Midbrain (tissue), 1 donor: ENCODE results near the gene SLC25A46.
A peak's percentile ranks its signal among the peaks of the same experiment; 100 is the strongest.
"Not testable (repeated sequence)": the region's sequence is repeated elsewhere in the genome, so short reads cannot be mapped to it uniquely, and the experiment has no call there.

Experiments used
- DNase-seq: peaks from one replicate; lab custom pipeline; 2025; lab: John Stamatoyannopoulos, UW

Gene SLC25A46

GRCh38 chr5:110738812-110739651 is at the start of gene SLC25A46:
Gene SLC25A46, plus strand, starts transcription at chr5:110739007. Its CDS starts 113 bp downstream, at chr5:110739120.
- peak; percentile 94 for DNase-seq

- DNase-seq = not testable (repeated sequence)
These were observed 48.2 kb upstream of the SLC25A46 start for GRCh38 chr5:110690587-110690986.

- DNase-seq = not testable (repeated sequence)
These were observed 46.1 kb upstream of the SLC25A46 start for GRCh38 chr5:110692669-110693068.

GRCh38 chr5:110702300-110702699 is 36.5 kb upstream of the SLC25A46 start:
- no peak for DNase-seq

GRCh38 chr5:110702704-110703103 is 36.1 kb upstream of the SLC25A46 start:
- DNase-seq = no peak

- DNase-seq = no peak
These were observed 35.3 kb upstream of the SLC25A46 start for GRCh38 chr5:110703481-110703880.

GRCh38 chr5:110705349-110705748 is 33.5 kb upstream of the SLC25A46 start:
- no peak for DNase-seq

- DNase-seq = peak; percentile 31
These were observed 31.5 kb upstream of the SLC25A46 start for GRCh38 chr5:110707260-110707844.

- peak; percentile 6 for DNase-seq
These were observed 22.3 kb upstream of the SLC25A46 start for GRCh38 chr5:110716247-110717245.

GRCh38 chr5:110718311-110718710 is 20.5 kb upstream of the SLC25A46 start:
- no peak for DNase-seq

GRCh38 chr5:110726249-110727024 is 12.4 kb upstream of the SLC25A46 start, which contains the start of gene TMEM232:
Gene TMEM232, minus strand, starts transcription at chr5:110726671. Its CDS starts 59,319 bp downstream, at chr5:110667352.
- DNase-seq = peak; percentile 70

GRCh38 chr5:110727025-110727314 is 11.8 kb upstream of the SLC25A46 start:
- no peak for DNase-seq

GRCh38 chr5:110731499-110731898 is 7.3 kb upstream of the SLC25A46 start:
- DNase-seq = not testable (repeated sequence)

GRCh38 chr5:110734101-110734500 is 4.7 kb upstream of the SLC25A46 start:
- no peak for DNase-seq

GRCh38 chr5:110735556-110735955 is 3.3 kb upstream of the SLC25A46 start:
- no peak for DNase-seq

- DNase-seq = no peak
These were observed 2.1 kb upstream of the SLC25A46 start for GRCh38 chr5:110736753-110737152.

- DNase-seq = no peak
These were observed 350 bp upstream of the SLC25A46 start for GRCh38 chr5:110738503-110738811.

- DNase-seq = no peak
These were observed 13.3 kb downstream of the SLC25A46 start for GRCh38 chr5:110751902-110752762.

GRCh38 chr5:110752953-110753352 is 14.1 kb downstream of the SLC25A46 start:
- DNase-seq = no peak

GRCh38 chr5:110753600-110753999 is 14.8 kb downstream of the SLC25A46 start:
- no peak for DNase-seq

- no peak for DNase-seq
These were observed 15.4 kb downstream of the SLC25A46 start for GRCh38 chr5:110754181-110754580.
